ENCODE data around the gene RPL22.

Gene RPL22

GRCh38 chr1:6200188-6200809 lies 904 bp upstream of the RPL22 start:
- no peak for DNase-seq

DNA sequence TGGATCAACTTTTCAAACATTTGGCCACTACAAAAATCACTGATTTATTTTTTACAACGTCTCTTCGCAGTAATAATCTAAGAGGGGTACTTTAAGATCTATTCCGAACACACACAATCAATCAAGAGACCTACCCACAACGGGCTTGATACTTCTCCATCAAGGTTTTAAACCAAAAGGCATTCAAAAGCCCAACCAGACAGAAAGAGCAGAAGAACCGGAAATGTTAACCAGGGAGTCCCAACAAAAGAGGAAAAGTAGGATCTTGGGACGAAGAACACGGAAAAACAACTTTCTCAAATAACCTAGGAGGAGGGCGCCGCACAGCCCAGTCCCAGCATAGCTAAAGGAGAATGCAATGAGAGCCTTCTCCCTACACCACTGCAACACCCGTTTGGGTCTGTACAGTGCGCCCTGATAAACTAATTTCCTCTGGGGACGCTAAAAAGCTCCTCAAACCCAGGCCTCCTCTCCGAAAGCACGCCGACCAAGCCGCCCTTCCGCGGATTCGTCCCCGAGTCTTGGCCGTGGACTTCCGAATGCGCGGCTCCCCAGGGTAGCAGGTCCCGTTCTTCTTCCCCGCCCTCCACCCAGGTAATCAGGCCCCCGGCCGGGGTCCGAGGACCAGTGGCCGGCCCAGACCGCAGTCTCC lies 623 bp downstream of the RPL22 start:
- no peak for DNase-seq

DNA sequence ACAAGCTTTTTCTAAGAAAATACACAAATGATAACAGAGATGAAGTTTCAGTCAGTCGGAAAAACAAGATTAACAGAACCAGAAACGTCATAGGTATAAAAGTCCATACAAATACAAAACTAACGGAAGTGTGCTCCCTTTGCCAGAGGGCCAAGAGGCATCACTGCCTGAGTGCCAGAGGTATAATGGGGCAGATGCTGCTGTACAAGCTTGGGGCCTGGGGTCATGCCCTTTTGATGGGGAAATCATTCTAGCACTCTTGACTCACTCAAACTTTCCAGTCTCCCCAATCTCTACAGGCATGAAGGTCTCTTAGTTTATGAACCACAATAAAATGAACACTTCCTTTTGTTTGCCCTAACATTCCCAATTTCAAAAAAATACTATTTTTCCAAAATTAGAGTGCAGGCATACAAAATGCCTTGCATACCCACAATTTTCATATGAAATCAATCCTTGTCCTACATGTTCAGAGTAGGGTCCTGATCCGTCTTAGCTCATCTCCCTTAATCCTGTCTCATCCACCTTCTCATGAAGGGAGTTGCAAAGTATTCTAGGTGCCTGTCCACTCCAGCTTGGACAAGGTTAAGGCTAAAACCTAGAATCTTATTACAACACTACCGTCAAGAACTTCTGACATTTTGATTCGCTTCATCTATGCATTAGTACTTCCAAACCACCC lies 1.5 kb downstream of the RPL22 start:
- DNase-seq: no peak

DNA sequence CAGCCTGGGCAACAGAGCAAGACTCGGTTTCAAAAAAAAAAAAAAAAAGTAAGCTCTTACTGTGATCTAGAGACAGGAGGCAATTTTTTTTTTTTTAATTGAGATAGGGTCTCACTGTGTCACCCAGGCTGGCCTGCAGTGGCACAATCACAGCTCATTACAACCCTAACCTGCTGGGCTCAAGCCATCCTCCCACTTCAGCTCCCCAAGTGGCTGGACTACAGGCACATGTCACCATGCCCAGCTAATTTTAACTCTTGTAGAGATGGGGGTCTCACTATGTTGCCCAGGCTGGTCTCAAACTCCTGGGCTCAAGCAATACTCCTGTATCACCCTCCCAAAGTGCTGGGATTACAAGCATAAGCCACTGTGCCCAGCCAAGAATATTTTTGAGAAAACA lies 7.4 kb downstream of the RPL22 start:
- no peak for DNase-seq

DNA sequence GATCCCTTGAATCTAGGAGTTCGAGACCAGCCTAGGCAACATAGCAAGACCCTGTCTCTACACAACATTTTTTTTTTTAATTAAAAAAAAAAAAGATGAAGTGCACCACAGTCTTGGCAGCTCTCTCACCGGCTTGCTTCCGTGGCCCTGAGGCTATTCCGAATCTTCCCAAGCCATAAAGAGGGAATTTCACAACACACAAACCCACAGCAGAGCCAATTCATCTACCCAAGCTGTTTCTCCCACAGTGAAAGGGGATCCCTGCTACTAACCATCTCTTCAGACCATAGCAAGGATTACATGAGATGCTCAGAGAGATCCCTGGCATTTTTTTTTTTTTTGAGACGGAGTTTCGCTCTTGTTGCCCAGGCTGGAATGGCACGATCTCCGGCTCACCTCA lies 10.9 kb downstream of the RPL22 start:
- no peak for DNase-seq

DNA sequence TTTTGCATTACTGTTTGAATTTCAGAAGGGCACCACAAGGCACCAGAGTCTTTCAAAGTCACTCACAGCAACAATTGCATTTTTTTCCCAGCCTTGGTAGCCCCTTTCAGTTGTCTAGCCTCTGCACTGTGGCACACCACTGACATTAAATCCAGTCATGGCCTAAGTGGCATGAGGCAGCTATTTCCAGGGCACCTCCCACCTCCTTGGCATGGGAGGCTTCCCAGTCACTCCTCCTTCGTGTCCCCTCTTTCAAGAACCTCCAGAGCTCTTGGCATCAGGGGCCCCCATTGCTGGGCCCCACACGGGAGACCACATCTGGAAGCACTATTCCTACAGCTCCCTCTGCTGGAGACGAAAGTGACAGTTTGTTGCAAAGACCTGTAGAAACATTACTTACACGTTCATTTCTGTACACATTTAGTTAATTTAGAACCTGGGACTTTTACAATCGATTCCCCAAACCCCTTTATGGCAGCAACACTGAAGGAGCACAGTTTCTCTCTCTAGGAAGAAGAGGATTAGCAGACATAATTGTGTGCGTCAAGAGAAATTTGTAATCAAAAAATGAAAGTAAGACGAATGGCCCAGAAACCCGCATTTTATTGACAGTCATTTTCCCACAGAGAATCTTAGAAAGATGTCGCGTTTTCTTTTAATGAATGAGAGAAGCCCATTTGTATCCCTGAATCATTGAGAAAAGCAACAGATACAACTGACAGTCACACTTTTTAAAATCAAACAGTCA lies 13.6 kb downstream of the RPL22 start:
- DNase-seq: no peak

DNA sequence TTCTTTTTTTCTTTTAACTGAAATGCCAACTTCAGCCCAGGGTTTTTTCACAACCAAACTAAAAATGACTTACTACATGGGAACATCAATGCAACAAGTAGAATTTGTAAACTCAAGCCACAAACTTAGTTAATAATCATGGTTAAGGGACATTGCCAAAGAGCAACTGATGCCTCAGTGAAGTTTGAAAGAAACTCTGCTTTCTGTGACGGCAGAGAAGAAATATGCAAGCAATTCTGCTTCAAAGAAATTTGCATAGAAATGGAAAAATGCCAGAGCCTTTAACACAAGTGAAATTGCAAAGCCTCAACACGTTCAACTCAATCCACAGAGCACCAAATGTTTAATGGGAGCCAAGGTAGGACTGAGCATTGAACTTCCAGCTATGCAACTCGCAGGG lies 14.2 kb downstream of the RPL22 start:
- DNase-seq: no peak

- DNase-seq: no peak
Measured at GRCh38 chr1:6184083-6184783, 15.2 kb downstream of the RPL22 start.

- DNase-seq: no peak
Measured at GRCh38 chr1:6183520-6183989, 15.8 kb downstream of the RPL22 start.

DNA sequence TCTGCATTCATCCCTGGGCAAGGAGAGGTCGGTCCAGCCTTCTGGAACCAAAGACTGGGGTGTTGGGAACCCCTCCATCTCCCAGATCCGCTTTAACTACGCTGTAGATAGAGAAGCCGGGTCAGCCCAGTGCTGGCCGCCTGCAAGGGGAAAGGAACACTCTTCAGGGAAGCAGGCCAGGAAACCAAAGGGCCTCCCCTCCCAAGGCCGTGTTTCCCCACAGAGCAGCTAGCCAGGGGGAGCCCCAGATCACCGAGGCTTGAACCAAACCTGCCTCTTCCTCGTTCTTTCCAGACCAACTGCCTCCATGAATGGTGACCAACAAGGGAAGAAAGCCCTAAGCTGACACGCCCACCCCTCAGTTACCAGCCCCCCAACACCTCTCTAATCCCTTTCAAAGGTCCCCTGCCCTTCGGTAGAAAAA lies 18.0 kb downstream of the RPL22 start:
- no peak for DNase-seq

DNA sequence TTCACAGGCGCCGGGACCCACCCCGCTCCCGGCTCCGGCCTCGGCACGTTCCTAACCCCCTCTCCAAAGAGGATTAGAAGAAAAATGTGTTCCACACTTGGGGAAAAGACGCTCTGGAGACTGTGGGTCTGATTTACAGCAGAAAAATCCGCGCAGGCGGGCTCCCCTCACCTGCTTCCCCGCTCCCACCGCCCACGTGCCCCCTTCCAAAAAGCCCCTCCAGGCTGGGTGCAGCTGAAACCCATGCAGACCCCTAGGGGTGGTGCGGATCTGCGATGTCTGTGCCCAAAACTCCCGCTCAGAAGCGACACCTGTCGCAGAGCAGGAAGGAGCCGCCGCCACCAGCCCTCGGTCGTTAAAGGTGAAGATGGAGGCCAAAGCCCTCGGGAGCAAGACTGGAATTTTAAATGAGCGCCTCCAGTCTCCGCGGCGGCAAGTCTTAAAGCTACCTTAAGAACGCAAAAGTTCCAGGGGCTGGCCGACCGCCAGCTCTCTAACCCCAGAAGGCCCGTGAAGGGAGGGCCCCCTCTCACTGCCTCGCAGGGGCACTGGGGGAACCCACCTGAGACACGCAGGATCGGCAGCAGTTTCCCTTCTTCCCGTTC lies 18.6 kb downstream of the RPL22 start:
- no peak for DNase-seq

DNA sequence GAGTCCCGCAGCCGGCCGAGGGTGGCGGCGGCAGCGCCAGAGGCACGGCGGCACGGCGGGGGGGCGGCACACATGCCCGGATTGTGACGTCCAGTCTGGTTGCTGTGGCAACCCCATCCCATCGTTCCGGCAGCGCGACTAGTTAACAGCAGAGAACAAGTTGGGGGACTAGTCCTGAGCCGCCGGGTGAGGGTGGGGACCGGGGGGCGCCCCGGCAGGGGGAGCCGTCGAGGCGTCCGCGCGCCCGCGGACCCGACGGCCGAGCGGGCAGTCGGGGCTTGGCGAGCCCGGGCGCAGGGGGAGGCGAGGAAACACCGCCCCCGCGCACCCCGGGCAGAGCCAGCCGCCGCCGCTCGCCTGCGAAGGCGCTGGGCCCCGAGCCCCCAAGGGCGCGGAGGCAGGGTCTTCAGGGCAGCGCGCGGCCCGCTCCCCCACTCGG lies 19.1 kb downstream of the RPL22 start, which contains the start of gene CHD5:
CHD5 (minus strand) TSS at position 54 of the 439 bp plus-strand sequence. CDS start 298 bp downstream, outside the sequence.
- DNase-seq: no peak

DNA sequence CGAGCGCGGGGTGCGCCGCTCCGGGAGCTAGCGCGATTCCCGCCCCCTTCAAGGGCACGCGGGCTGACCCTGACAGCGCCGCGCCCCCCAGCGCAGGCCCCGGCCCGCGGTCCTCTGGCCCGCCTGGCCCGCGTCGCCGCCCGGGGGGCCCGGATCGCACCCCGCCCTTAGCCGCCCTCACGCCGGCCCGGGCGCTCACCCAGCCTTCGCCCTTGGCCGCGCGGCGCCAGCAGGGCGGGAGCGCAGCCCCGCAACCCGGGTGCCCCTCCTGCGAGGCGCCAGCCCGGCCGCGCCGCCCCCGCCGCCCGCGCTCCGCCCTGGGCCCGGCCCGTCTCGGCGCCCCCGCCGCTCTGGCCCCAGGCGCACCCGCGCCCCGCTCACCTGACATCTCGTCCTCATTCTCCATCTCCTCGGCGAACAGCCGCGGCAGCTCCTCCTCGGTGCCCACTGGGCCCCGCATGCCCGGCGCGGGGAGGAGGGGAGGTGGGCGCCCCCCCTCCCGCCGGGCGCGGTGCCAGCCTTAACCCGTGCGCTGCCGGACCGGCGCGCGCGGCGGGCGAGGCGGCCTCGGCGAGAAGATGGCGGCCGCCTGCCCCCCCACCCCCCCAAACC lies 19.7 kb downstream of the RPL22 start:
- no peak for DNase-seq

DNA sequence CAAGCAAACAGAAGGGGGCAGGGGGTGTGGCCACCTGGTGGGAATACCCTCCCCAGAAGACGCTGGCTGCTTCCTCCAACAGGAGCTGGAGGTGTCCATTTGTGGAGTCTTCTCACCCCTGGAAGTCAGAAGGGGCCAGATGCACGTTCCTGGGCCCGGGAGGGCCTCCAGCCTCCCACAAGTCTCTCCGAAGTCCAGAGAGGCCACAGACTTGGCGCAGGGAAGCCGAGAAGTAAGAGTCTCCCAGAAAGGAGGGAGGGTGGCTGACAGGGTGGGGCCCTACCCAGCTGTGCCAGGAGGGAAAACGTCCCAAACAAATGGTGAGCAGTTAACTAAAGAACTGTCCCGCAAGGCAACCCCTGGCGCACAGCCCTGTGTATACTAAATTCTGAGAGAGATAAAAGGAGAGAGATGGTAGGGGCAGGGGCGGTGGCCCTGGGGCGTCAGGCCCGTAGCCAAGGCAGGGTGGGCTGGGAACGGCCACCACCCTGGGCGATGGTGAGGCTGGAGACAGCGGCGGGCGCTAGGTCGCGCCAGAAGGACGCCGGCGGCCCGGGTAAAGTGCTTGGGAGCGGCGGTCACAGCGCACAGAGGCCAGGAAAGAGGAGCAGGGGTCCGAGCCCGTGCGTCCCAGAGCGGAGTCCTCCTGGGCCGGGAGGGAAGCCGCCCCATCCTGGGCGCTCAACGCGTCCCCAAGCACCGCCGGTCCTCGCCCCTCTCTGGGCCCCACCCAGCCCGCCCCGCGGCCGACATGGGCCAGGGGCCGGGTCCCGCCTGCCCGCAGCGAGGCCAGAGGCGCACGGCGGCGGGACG lies 20.4 kb downstream of the RPL22 start:
- no peak for DNase-seq

GRCh38 chr1:6177681-6178380 lies 21.6 kb downstream of the RPL22 start:
- no peak for DNase-seq

DNA sequence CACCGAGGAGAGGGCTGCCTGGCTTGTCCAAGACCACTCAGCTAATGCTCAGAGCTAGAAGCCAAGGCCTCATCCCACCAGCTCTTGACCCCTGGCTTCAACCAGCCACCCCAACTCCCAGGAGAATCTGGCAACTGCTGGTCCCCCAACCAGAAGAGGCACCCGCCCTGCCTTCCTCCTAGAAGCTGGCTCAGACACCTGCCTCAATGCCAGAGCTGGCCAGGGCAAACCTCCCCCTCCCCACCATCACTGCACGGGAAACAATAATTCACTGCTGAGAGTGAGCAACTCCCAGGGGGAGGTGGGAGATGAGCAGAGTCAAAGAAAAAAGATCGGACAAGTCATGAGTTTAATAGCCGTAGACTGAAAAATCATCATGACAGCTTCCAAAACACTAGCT lies 22.6 kb downstream of the RPL22 start:
- no peak for DNase-seq

DNA sequence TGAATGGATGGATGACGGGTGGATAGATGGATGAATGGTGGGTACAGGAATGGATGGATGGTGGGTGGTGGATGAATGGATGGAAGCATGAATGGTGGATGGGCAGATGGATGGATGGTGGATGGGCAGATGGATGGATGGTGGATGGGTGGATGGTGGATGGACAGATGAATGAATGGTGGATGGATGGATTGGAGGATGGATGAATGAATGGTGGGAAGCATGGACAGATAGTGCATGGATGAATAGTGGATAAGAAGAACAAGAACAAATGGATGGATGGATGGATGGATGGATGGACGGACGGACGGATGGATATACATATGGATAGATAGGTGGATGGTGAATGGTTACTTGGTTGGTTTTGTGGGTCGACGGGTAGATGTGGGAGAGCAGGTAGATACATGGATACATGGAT lies 24.0 kb downstream of the RPL22 start:
- no peak for DNase-seq

- no peak for DNase-seq
Measured at GRCh38 chr1:6174621-6175410, 24.6 kb downstream of the RPL22 start.

DNA sequence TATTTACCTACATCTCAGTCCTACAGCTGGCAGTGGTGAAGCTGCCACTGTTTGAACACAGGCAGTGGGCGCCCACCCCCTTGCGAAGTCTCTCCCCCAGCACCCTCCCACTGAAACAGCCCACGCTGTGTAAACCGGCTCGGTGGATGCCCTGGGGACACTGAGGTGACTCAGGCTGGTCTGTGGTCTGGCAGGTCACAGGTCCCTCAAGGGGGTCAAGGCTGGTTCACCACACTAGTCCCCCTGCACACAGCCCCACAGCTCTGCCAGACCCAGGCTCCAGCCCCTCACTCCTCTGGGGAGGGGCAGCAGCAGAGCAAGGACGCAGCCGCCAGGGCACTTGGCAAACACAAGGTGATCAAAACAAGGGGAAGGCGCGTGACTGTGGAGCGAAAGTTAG lies 26.8 kb downstream of the RPL22 start:
- DNase-seq: no peak

Data from effector CD4-positive, alpha-beta T cell (primary cell).